CD4-positive, alpha-beta memory T cell (primary cell): ENCODE data around the gene FNTB. TPM values are rescaled to one million over a fixed set of nuclear protein-coding genes. Genes with fewer than 3 reads are reported as not detected.

Experiments
- CTCF ChIA-PET: fragments of 350-600 bp; sonication (Branson Sonifier 250); formaldehyde crosslinking; loops from one replicate; lab custom pipeline; 2021; ENCODE audit warnings: inconsistent platforms; ENCODE audit not compliant: partially characterized antibody; lab: Charles Lee
- POLR2A ChIA-PET: fragments of 350-600 bp; sonication (Branson Sonifier 250); formaldehyde crosslinking; loops from one replicate; lab custom pipeline; 2021; ENCODE audit not compliant: partially characterized antibody; lab: Charles Lee
- DNase-seq, 5 donors: peaks; one replicate each; pipeline versions ENCODE4 v3.0.0 to v3.0.0-alpha.2; 2020 to 2022; ENCODE audit warnings: mixed read lengths in 1 of 5
- H3K27ac ChIP-seq: one replicate; pipeline ENCODE4 v1.7.0; 2013; ENCODE audit warnings: low read depth, low read length
- H3K27me3 ChIP-seq: 2 replicates; pipeline ENCODE4 v1.7.0; 2013; ENCODE audit warnings: mild to moderate bottlenecking, low read length, moderate library complexity; ENCODE audit not compliant: insufficient read depth
- H3K36me3 ChIP-seq: 2 replicates; pipeline ENCODE4 v1.7.0; 2013; ENCODE audit warnings: mild to moderate bottlenecking, low read length, moderate library complexity; ENCODE audit not compliant: insufficient read depth
- H3K4me1 ChIP-seq: 2 replicates; pipeline ENCODE4 v1.7.0; 2013; ENCODE audit warnings: mild to moderate bottlenecking, low read length, moderate library complexity; ENCODE audit not compliant: insufficient read depth
- H3K4me3 ChIP-seq, 2 donors: one replicate each; pipeline ENCODE4 v1.7.0; 2013; ENCODE audit warnings: low read length in 2 of 2, mild to moderate bottlenecking in 1 of 2
- H3K9me3 ChIP-seq, 2 donors: one replicate each; pipeline ENCODE4 v1.7.0; 2013; ENCODE audit warnings: low read length in 2 of 2, control low read depth in 1 of 2; ENCODE audit not compliant: control insufficient read depth in 1 of 2
- H3K27ac Mint-ChIP-seq, 7 donors: one replicate each; pipeline ENCODE4 v1.8.0; 2020 to 2021; ENCODE audit warnings: mixed read lengths in 7 of 7, mild to moderate bottlenecking in 6 of 7, inconsistent platforms in 3 of 7, moderate library complexity in 3 of 7
- H3K27me3 Mint-ChIP-seq, 2 donors: one replicate each; pipeline ENCODE4 v1.8.0; 2020 to 2021; ENCODE audit warnings: mixed read lengths in 2 of 2
- H3K36me3 Mint-ChIP-seq, 2 donors: one replicate each; pipeline ENCODE4 v1.8.0; 2020 to 2021; ENCODE audit warnings: mixed read lengths in 2 of 2, inconsistent platforms in 1 of 2, mild to moderate bottlenecking in 1 of 2
- H3K4me1 Mint-ChIP-seq, 4 donors: one replicate each; pipeline ENCODE4 v1.8.0; 2020 to 2021; ENCODE audit warnings: mixed read lengths in 4 of 4, mild to moderate bottlenecking in 1 of 4
- H3K4me3 Mint-ChIP-seq, 8 donors: one replicate each; pipeline ENCODE4 v1.8.0; 2020 to 2021; ENCODE audit warnings: mixed read lengths in 8 of 8, mild to moderate bottlenecking in 7 of 8, moderate library complexity in 6 of 8, inconsistent platforms in 3 of 8
- H3K9me3 Mint-ChIP-seq, 8 donors: one replicate each; pipeline ENCODE4 v1.8.0; 2020 to 2021; ENCODE audit warnings: mixed read lengths in 8 of 8, mild to moderate bottlenecking in 5 of 8, inconsistent platforms in 3 of 8, moderate library complexity in 1 of 8
- intact Hi-C: fragments of 100-400 bp; cut with micrococcal nuclease; formaldehyde crosslinking; loops from one replicate; pipeline ENCODE4 v1.15.1; 2023
- polyA plus RNA-seq, 2 donors: library from polyadenylated mRNA; unstranded; fragments of 300-500 nt; fragmentation: Illumina TruSeq; gene quantifications; one replicate each; pipeline ENCODE4 v1.2.3, GENCODE V29; 2021
- total RNA-seq, 2 experiments: library from RNA; stranded (reverse); gene quantifications; one replicate each; pipeline ENCODE4 v1.2.3, GENCODE V29; 2021

The FNTB gene
- total and polyA plus RNA-seq, 4 experiments from 2014 or later = 4.5 to 13.6 (median 11.8) TPM

GRCh38 chr14:65007202-65007601 is 20.5 kb downstream of the FNTB start:
- Mint-ChIP-seq H3K4me1 (peaks cover 9 to 16% (median 13%) of the 10 kb centered on the region in 4 donors), H3K36me3 (peaks cover 41 to 51% of the 10 kb centered on the region in 2 donors), H3K27ac (no peak overlapping the region), H3K9me3 (peaks cover 0 to 3% (median 0%) of the 10 kb centered on the region in 8 donors), H3K27me3 (no peaks in the 10 kb centered on the region), H3K4me3 (no peak overlapping the region)
- ChIA-PET POLR2A (interaction anchor here (1.0 kb wide), 1 partner anchor 17 kb away, joined by 3 read pairs; no protein-coding TSS in a partner anchor), CTCF (interaction anchor here (0.7 to 1.6 kb wide), 3 partner anchors 9 to 17 kb away, joined by 3 to 4 read pairs (median 3); no protein-coding TSS in a partner anchor)
- no peak for DNase-seq
- no peak overlapping the region for H3K27ac ChIP-seq
- H3K4me1 ChIP-seq = no peaks in the 10 kb centered on the region
- no peak overlapping the region for H3K4me3 ChIP-seq
- peaks cover 15% of the 10 kb centered on the region for H3K36me3 ChIP-seq
- H3K27me3 ChIP-seq = no peaks in the 10 kb centered on the region
- intact Hi-C loops = no loop called here
- no peaks in the 10 kb centered on the region for H3K9me3 ChIP-seq

GRCh38 chr14:65010211-65010931 is 23.7 kb downstream of the FNTB start:
- Histone ChIP-seq H3K27ac (no peak overlapping the region), H3K4me3 (no peak overlapping the region), H3K27me3 (no peaks in the 10 kb centered on the region), H3K9me3 (no peaks in the 10 kb centered on the region), H3K4me1 (no peaks in the 10 kb centered on the region), H3K36me3 (peaks cover 21% of the 10 kb centered on the region)
- ChIA-PET CTCF (no interaction called here), POLR2A (no interaction called here)
- Mint-ChIP-seq H3K4me1 (peaks cover 0 to 1% (median 0%) of the 10 kb centered on the region in 4 donors), H3K9me3 (no peaks in the 10 kb centered on the region), H3K36me3 (peaks cover 50 to 58% of the 10 kb centered on the region in 2 donors), H3K27ac (peak overlapping the region in 4 of 7 donors; percentile 15 to 71 (median 64)), H3K4me3 (no peak overlapping the region), H3K27me3 (no peaks in the 10 kb centered on the region)
- intact Hi-C loops = no loop called here
- no peak for DNase-seq

- no peaks in the 10 kb centered on the region for H3K27me3 Mint-ChIP-seq
- Histone ChIP-seq H3K4me3 (no peak overlapping the region), H3K4me1 (no peaks in the 10 kb centered on the region), H3K27me3 (no peaks in the 10 kb centered on the region), H3K9me3 (no peaks in the 10 kb centered on the region), H3K36me3 (peaks cover 29% of the 10 kb centered on the region), H3K27ac (no peak overlapping the region)
- POLR2A ChIA-PET = no interaction called here
- peaks cover 0 to 1% (median 0%) of the 10 kb centered on the region in 4 donors for H3K4me1 Mint-ChIP-seq
- intact Hi-C loops = no loop called here
- H3K9me3 Mint-ChIP-seq = no peaks in the 10 kb centered on the region
- CTCF ChIA-PET = no interaction called here
- peaks cover 55 to 63% of the 10 kb centered on the region in 2 donors for H3K36me3 Mint-ChIP-seq
- H3K27ac Mint-ChIP-seq = peak overlapping the region in 4 of 7 donors; percentile 31 to 53 (median 45)
- DNase-seq = no peak
- H3K4me3 Mint-ChIP-seq = no peak overlapping the region
Measured at GRCh38 chr14:65011538-65011937, 24.8 kb downstream of the FNTB start.

GRCh38 chr14:65012353-65012752 is 25.7 kb downstream of the FNTB start:
- Mint-ChIP-seq H3K9me3 (no peaks in the 10 kb centered on the region), H3K27me3 (no peaks in the 10 kb centered on the region), H3K27ac (peak overlapping the region in 2 of 7 donors; percentile 53 to 60), H3K4me1 (peaks cover 0 to 1% (median 0%) of the 10 kb centered on the region in 4 donors), H3K36me3 (peaks cover 52 to 63% of the 10 kb centered on the region in 2 donors), H3K4me3 (no peak overlapping the region)
- no peaks in the 10 kb centered on the region for H3K4me1 ChIP-seq
- no peaks in the 10 kb centered on the region for H3K9me3 ChIP-seq
- H3K36me3 ChIP-seq = peaks cover 29% of the 10 kb centered on the region
- CTCF ChIA-PET = interaction anchor here (1.0 kb wide), 1 partner anchor 9 kb away, joined by 3 read pairs; no protein-coding TSS in a partner anchor
- no peak for DNase-seq
- POLR2A ChIA-PET = no interaction called here
- H3K4me3 ChIP-seq = no peak overlapping the region
- no peaks in the 10 kb centered on the region for H3K27me3 ChIP-seq
- H3K27ac ChIP-seq = no peak overlapping the region
- intact Hi-C loops = no loop called here

GRCh38 chr14:65015391-65015790 is 28.7 kb downstream of the FNTB start:
- peaks cover 0 to 4% (median under 1%) of the 10 kb centered on the region in 4 donors for H3K4me1 Mint-ChIP-seq
- intact Hi-C loops = no loop called here
- peaks cover 33 to 41% of the 10 kb centered on the region in 2 donors for H3K36me3 Mint-ChIP-seq
- Histone ChIP-seq H3K27me3 (no peaks in the 10 kb centered on the region), H3K9me3 (no peaks in the 10 kb centered on the region), H3K27ac (no peak overlapping the region), H3K36me3 (peaks cover 25% of the 10 kb centered on the region), H3K4me3 (no peak overlapping the region), H3K4me1 (no peaks in the 10 kb centered on the region)
- H3K4me3 Mint-ChIP-seq = no peak overlapping the region
- H3K27ac Mint-ChIP-seq = peak overlapping the region in 2 of 7 donors; percentile 17 to 69
- no peaks in the 10 kb centered on the region for H3K9me3 Mint-ChIP-seq
- CTCF ChIA-PET = interaction anchor here (1.0 kb wide), 1 partner anchor 375 kb away, joined by 3 read pairs; no protein-coding TSS in a partner anchor
- DNase-seq = no peak
- POLR2A ChIA-PET = no interaction called here
- H3K27me3 Mint-ChIP-seq = no peaks in the 10 kb centered on the region

GRCh38 chr14:65016471-65016870 is 29.8 kb downstream of the FNTB start:
- no peak overlapping the region for H3K27ac Mint-ChIP-seq
- no peak overlapping the region for H3K4me3 ChIP-seq
- intact Hi-C loops = no loop called here
- H3K9me3 ChIP-seq = no peaks in the 10 kb centered on the region
- peaks cover 26 to 40% of the 10 kb centered on the region in 2 donors for H3K36me3 Mint-ChIP-seq
- no peak overlapping the region for H3K27ac ChIP-seq
- CTCF ChIA-PET = no interaction called here
- no peaks in the 10 kb centered on the region for H3K27me3 ChIP-seq
- no peaks in the 10 kb centered on the region for H3K9me3 Mint-ChIP-seq
- H3K27me3 Mint-ChIP-seq = no peaks in the 10 kb centered on the region
- no peak overlapping the region for H3K4me3 Mint-ChIP-seq
- H3K4me1 Mint-ChIP-seq = peaks cover 0 to 2% (median under 1%) of the 10 kb centered on the region in 4 donors
- POLR2A ChIA-PET = no interaction called here
- H3K36me3 ChIP-seq = peaks cover 21% of the 10 kb centered on the region
- H3K4me1 ChIP-seq = no peaks in the 10 kb centered on the region
- no peak for DNase-seq

- H3K4me1 ChIP-seq = no peaks in the 10 kb centered on the region
- intact Hi-C loops = no loop called here
- Mint-ChIP-seq H3K4me3 (no peak overlapping the region), H3K36me3 (peaks cover 14 to 21% of the 10 kb centered on the region in 2 donors), H3K27ac (peak overlapping the region in 2 of 7 donors; percentile 5 to 77), H3K4me1 (peaks cover 0 to 2% (median under 1%) of the 10 kb centered on the region in 4 donors), H3K27me3 (no peaks in the 10 kb centered on the region), H3K9me3 (no peaks in the 10 kb centered on the region)
- CTCF ChIA-PET = interaction anchor here (0.7 to 5.4 kb wide), 6 partner anchors 14 to 196 kb away, joined by 3 to 41 read pairs (median 4); partner anchors contain the start of gene FNTB
- DNase-seq = peak in 2 of 5 donors; percentile 8 to 18
- no peaks in the 10 kb centered on the region for H3K27me3 ChIP-seq
- H3K4me3 ChIP-seq = no peak overlapping the region
- H3K27ac ChIP-seq = no peak overlapping the region
- H3K36me3 ChIP-seq = peaks cover 8% of the 10 kb centered on the region
- H3K9me3 ChIP-seq = no peaks in the 10 kb centered on the region
- POLR2A ChIA-PET = interaction anchor here (1.1 to 1.3 kb wide), 2 partner anchors 8 to 34 kb away, joined by 3 read pairs; no protein-coding TSS in a partner anchor
Measured at GRCh38 chr14:65019944-65020566, 33.4 kb downstream of the FNTB start.
